Activated T-helper 2 cell treated with anti-CD3 and anti-CD28 coated beads, Interferon-gamma antibody, Interleukin-2, Interleukin-4, amounts not matched to agents 10 μg/mL and 5 μg/mL and 100 μg/mL, durations not matched to agents 14 hours and 24 hours and 36 hours (primary cell): ENCODE measurements around the gene SORBS1. TPM values are rescaled to one million over a fixed set of nuclear protein-coding genes. Genes with fewer than 3 reads are reported as not detected.

Source experiments
- DNase-seq: peaks from one replicate; pipeline ENCODE4 v3.0.0; 2021; ENCODE audit warnings: low spot score
- H3K27ac Mint-ChIP-seq: one replicate; pipeline ENCODE4 v1.8.0; 2021; ENCODE audit warnings: mixed read lengths
- H3K27me3 Mint-ChIP-seq: one replicate; pipeline ENCODE4 v1.8.0; 2021; ENCODE audit warnings: low read depth, mixed read lengths
- H3K36me3 Mint-ChIP-seq: one replicate; pipeline ENCODE4 v1.8.0; 2021; ENCODE audit warnings: low read depth, mixed read lengths
- H3K4me1 Mint-ChIP-seq: one replicate; pipeline ENCODE4 v1.8.0; 2021; ENCODE audit warnings: low read depth, mixed read lengths
- H3K4me3 Mint-ChIP-seq: one replicate; pipeline ENCODE4 v1.8.0; 2021; ENCODE audit warnings: low read depth, mild to moderate bottlenecking, moderate library complexity, mixed read lengths
- H3K9me3 Mint-ChIP-seq: one replicate; pipeline ENCODE4 v1.8.0; 2021; ENCODE audit warnings: mixed read lengths
- intact Hi-C: fragments of 100-400 bp; cut with micrococcal nuclease; formaldehyde crosslinking; loops from one replicate; pipeline ENCODE4 v1.15.1; 2023
- total RNA-seq: library from RNA; stranded (reverse); gene quantifications from 2 replicates; pipeline ENCODE4 v1.2.3, GENCODE V29; 2022

SORBS1 gene
- total RNA-seq, 1 donor from 2014 or later: 0.43 TPM

DNA sequence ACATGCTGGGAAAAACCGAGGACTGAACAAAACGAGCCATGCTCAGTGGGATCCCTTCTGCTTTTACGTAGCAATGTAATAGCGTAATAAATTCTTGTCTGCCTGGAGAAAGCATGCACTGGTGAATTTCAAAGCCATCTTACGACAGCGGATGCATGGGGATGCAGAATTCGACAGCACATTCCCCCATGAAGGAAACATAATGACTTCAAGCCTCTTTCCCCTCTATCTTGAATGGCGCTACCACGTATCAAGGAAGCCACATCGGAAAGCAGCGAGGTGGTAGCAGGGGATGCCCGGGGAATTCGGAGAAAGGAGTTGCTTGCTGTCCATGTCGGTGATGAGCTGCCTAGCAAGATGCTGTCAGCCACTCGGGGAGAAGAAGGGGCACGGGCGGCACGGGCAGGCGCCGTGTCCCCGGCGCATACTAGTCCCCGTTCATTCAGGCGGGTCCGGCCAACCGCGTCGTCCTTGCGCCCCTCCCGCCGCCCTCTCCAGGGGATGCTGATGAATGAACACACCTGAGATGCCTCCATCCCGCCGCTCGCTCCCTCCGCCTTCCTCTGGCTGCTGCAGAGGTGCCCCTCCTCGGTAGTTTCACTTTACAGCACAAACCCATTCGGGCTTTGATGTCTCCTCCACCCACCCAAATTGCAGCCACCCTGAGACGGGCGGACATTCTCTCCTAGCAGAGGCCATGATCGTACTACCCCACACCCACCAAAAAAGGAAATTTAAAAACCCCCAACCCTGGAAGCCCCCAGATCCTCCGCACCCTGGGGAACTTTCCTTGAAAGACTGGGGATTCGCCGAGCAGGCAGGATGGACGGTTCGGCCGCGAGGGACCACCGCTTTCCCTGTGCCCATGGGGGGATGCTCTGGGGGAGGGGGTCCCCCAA lies 644 bp downstream of the SORBS1 start:
- no peaks in the 10 kb centered on the region for H3K36me3 Mint-ChIP-seq
- no peaks in the 10 kb centered on the region for H3K9me3 Mint-ChIP-seq
- peak; percentile 45 for DNase-seq
- peaks cover 14% of the 10 kb centered on the region for H3K4me1 Mint-ChIP-seq
- peaks cover 53% of the 10 kb centered on the region for H3K27me3 Mint-ChIP-seq
- intact Hi-C loops: loop anchor here (1.0 kb wide), 1 partner anchor 134 kb away; no protein-coding TSS in a partner anchor
- H3K4me3 Mint-ChIP-seq: peak overlapping the region; percentile 97
- H3K27ac Mint-ChIP-seq: peak overlapping the region; percentile 78

DNA sequence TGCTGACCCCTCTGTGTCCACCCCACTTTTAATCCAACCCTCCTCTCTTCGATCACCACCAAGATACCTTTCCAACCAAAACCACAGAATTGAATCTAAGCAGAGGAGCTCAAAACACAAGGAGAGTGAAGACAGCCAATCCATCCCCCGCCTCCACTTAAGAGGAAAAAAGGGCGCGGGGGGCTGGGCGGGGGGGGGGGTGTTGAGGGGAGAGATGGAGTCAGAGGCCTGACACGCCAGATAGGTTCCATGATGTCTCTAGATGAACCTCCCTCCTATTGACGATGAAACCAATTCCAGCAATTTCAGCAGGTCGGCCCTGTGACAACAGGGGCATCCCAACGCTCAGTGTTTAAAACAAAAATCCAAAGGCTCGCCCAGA lies 1.3 kb downstream of the SORBS1 start:
- H3K27me3 Mint-ChIP-seq: peaks cover 48% of the 10 kb centered on the region
- intact Hi-C loops: no loop called here
- no peaks in the 10 kb centered on the region for H3K9me3 Mint-ChIP-seq
- H3K4me1 Mint-ChIP-seq: peaks cover 14% of the 10 kb centered on the region
- peak overlapping the region; percentile 97 for H3K4me3 Mint-ChIP-seq
- DNase-seq: no peak
- H3K36me3 Mint-ChIP-seq: no peaks in the 10 kb centered on the region
- no peak overlapping the region for H3K27ac Mint-ChIP-seq

- intact Hi-C loops: no loop called here
- H3K27me3 Mint-ChIP-seq: peaks cover 48% of the 10 kb centered on the region
- H3K36me3 Mint-ChIP-seq: no peaks in the 10 kb centered on the region
- peaks cover 14% of the 10 kb centered on the region for H3K4me1 Mint-ChIP-seq
- no peak overlapping the region for H3K27ac Mint-ChIP-seq
- no peaks in the 10 kb centered on the region for H3K9me3 Mint-ChIP-seq
- peak overlapping the region; percentile 65 for H3K4me3 Mint-ChIP-seq
- no peak for DNase-seq
Measured at GRCh38 chr10:95559471-95559870, 1.7 kb downstream of the SORBS1 start.

- no peak overlapping the region for H3K27ac Mint-ChIP-seq
- intact Hi-C loops: no loop called here
- peaks cover 48% of the 10 kb centered on the region for H3K27me3 Mint-ChIP-seq
- no peak overlapping the region for H3K4me3 Mint-ChIP-seq
- no peak for DNase-seq
- H3K4me1 Mint-ChIP-seq: peaks cover 14% of the 10 kb centered on the region
- H3K9me3 Mint-ChIP-seq: no peaks in the 10 kb centered on the region
- H3K36me3 Mint-ChIP-seq: no peaks in the 10 kb centered on the region
Measured at GRCh38 chr10:95558593-95559320, 2.4 kb downstream of the SORBS1 start.

- Mint-ChIP-seq H3K4me3 (no peak overlapping the region), H3K27ac (no peak overlapping the region), H3K9me3 (peaks cover 3% of the 10 kb centered on the region), H3K36me3 (no peaks in the 10 kb centered on the region), H3K27me3 (peaks cover 41% of the 10 kb centered on the region), H3K4me1 (peaks cover 12% of the 10 kb centered on the region)
- intact Hi-C loops: no loop called here
- DNase-seq: no peak
Measured at GRCh38 chr10:95556994-95557767, 4.0 kb downstream of the SORBS1 start.

GRCh38 chr10:95553674-95554073 lies 7.5 kb downstream of the SORBS1 start:
- Mint-ChIP-seq H3K9me3 (peaks cover 3% of the 10 kb centered on the region), H3K27ac (no peak overlapping the region), H3K36me3 (no peaks in the 10 kb centered on the region), H3K27me3 (peaks cover 21% of the 10 kb centered on the region), H3K4me1 (no peaks in the 10 kb centered on the region), H3K4me3 (no peak overlapping the region)
- intact Hi-C loops: no loop called here
- DNase-seq: no peak

DNA sequence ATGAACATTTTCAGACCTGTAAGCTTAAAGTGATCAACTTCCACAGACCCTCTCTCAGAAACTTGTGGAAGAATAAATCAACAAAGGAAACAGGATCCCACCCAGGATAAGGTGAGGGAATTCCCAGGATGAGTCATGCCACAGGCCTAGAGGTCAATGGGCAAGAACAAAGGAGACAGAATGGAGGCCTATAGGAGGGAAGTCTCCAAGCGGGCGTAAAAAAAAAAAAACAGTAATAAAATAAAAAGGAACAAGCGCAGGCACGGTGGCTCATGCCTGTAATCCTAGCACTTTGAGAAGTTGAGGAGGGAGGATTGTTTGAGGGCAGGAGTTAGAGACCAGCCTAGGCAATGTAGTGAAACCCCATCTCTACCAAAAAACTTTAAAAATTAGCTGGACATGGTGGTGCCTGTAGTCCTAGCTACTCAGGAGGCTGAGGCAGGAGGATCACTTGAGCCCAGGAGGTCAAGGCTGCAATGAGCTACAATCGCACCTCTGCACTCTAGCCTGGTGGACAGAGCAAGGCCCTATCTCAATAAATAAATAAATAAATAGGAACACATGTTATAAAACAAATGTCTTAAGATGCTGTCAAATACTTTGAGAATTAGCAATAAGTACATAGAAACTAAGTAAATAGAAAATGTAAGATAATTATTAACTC lies 8.4 kb downstream of the SORBS1 start:
- no peaks in the 10 kb centered on the region for H3K4me1 Mint-ChIP-seq
- intact Hi-C loops: no loop called here

GRCh38 chr10:95550073-95550672 lies 11.0 kb downstream of the SORBS1 start:
- intact Hi-C loops: no loop called here

More for the DNA sequence above, 8.4 kb downstream of the SORBS1 start:
- H3K27ac Mint-ChIP-seq: no peak overlapping the region
- H3K9me3 Mint-ChIP-seq: peaks cover 3% of the 10 kb centered on the region
- H3K36me3 Mint-ChIP-seq: no peaks in the 10 kb centered on the region
- peaks cover 14% of the 10 kb centered on the region for H3K27me3 Mint-ChIP-seq
- no peak for DNase-seq
- H3K4me3 Mint-ChIP-seq: no peak overlapping the region

DNA sequence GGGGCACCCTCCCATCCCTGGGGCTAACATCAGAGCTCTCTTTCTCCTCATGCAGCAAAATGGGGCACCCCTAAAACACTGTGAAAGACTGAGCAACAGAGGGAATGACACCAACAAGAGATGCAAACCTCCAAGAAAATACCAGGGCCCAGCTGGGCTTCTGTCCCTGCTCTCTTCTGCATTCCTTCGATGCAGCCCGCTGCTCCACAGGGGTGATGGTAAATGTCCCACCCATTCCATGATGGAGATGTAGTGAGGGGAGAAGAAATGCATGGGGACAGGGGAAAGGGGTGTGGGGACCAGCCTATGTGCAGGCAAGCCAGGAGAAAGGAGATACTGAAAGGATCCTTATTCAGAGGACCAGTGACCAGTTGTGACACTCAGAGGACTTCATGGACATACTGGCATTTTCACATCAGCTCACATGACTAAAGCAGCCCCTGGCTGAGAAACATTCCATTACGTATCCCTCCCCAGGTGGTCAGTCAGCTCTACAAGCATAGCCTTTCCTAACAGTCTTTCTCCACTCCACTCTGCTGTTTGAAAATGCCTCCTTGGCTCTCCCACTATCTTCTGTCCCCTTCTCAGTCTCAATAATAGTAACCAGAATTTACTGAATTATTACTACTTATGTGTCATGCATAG lies 13.3 kb downstream of the SORBS1 start:
- Mint-ChIP-seq H3K4me1 (no peaks in the 10 kb centered on the region), H3K36me3 (no peaks in the 10 kb centered on the region), H3K4me3 (no peak overlapping the region), H3K9me3 (no peaks in the 10 kb centered on the region), H3K27me3 (peaks cover 3% of the 10 kb centered on the region), H3K27ac (no peak overlapping the region)
- DNase-seq: no peak
- intact Hi-C loops: no loop called here

More at GRCh38 chr10:95550073-95550672, 11.0 kb downstream of the SORBS1 start:
- H3K4me3 Mint-ChIP-seq: no peak overlapping the region
- H3K27ac Mint-ChIP-seq: no peak overlapping the region
- peaks cover 3% of the 10 kb centered on the region for H3K9me3 Mint-ChIP-seq
- no peak for DNase-seq
- peaks cover 3% of the 10 kb centered on the region for H3K27me3 Mint-ChIP-seq
- H3K36me3 Mint-ChIP-seq: no peaks in the 10 kb centered on the region
- no peaks in the 10 kb centered on the region for H3K4me1 Mint-ChIP-seq

DNA sequence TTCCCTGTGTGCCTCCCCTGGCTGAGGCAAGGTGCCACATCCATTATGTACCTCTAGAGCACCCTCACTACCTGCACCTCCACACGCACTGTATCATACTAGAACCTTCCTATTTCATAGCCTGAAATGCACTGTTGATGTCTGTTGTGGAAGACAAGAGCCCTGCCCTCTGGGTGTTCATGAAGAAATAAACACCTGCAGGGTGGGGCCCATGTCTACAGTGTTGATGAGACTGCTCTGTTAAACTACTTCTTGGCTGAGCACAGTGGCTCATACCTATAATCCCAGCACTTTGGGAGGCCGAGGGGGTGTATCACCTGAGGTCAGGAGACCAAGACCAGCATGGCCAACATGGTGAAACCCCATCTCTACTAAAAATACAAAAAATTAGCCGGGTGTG lies 14.0 kb downstream of the SORBS1 start:
- no peaks in the 10 kb centered on the region for H3K36me3 Mint-ChIP-seq
- no peaks in the 10 kb centered on the region for H3K9me3 Mint-ChIP-seq
- intact Hi-C loops: no loop called here
- DNase-seq: no peak
- no peak overlapping the region for H3K27ac Mint-ChIP-seq
- H3K4me1 Mint-ChIP-seq: no peaks in the 10 kb centered on the region
- peaks cover 3% of the 10 kb centered on the region for H3K27me3 Mint-ChIP-seq
- no peak overlapping the region for H3K4me3 Mint-ChIP-seq

GRCh38 chr10:95545981-95546380 lies 15.2 kb downstream of the SORBS1 start:
- H3K27ac Mint-ChIP-seq: no peak overlapping the region
- intact Hi-C loops: no loop called here
- no peak overlapping the region for H3K4me3 Mint-ChIP-seq
- no peaks in the 10 kb centered on the region for H3K9me3 Mint-ChIP-seq
- DNase-seq: no peak
- H3K27me3 Mint-ChIP-seq: peaks cover 3% of the 10 kb centered on the region
- H3K4me1 Mint-ChIP-seq: no peaks in the 10 kb centered on the region
- H3K36me3 Mint-ChIP-seq: no peaks in the 10 kb centered on the region
